ENCODE measurements around the gene ZW10. TPM values are rescaled to one million over a fixed set of nuclear protein-coding genes. Genes with fewer than 3 reads are reported as not detected.

Gene ZW10
- total and polyA plus RNA-seq, 2 of the 13 experiments (the other 11 are each of a cell fraction or from before 2014, with no cell fraction given) = 5.8 to 31.3 TPM

GRCh38 chr11:113729456-113729855 is 44.0 kb downstream of the ZW10 start:
- DNase-seq (ENCODE audit: low spot score) = no peak
- BruUV-seq (replicated peaks) = no TSS peak
- peaks cover 1 to 12% of the 10 kb centered on the region in 2 experiments; a peak in 3 of 5 replicates for H3K36me3 ChIP-seq (replicated peaks in 1 of 2; ENCODE audit: control insufficient read depth in 1 of 2, insufficient read depth in 2 of 2, low read length in 2 of 2)
- FAIRE-seq = no peak
- H3K4me3 ChIP-seq (replicated peaks in 1 of 3; ENCODE audit: insufficient read depth in 1 of 3, low read depth in 2 of 3, low read length in 3 of 3) = no peak overlapping the region
- H3K9me3 ChIP-seq (ENCODE audit: low read length) = no peaks in the 10 kb centered on the region
- no peaks in the 10 kb centered on the region for H3K79me2 ChIP-seq (ENCODE audit: insufficient read depth, low read length)
- TF ChIP-seq ZNF33A (CRISPR knock-in tag; IDR thresholded peaks at IDR 0.05; ENCODE audit: borderline replicate concordance) = no peak
- no peak overlapping the region for H3K4me2 ChIP-seq (ENCODE audit: low read depth, low read length)
- peaks cover 17% of the 10 kb centered on the region for H3K4me1 ChIP-seq (ENCODE audit: insufficient read depth, low read length)
- CTCF ChIA-PET (ENCODE audit: low intra/inter-chr PET ratio, low total read pairs) = no interaction called here
- POLR2A ChIA-PET = no interaction called here
- no peak overlapping the region for H3K27ac ChIP-seq (ENCODE audit: extremely low read length, insufficient read depth, low read length)
- H3K9ac ChIP-seq (ENCODE audit: insufficient read depth, low read depth, low read length) = no peak overlapping the region
- intact Hi-C loops (cut with micrococcal nuclease; ENCODE audit: unreplicated experiment) = no loop called here
- H2AFZ ChIP-seq (ENCODE audit: low read length) = no peak overlapping the region
- 79% methylated on average over 5 of the region's 5 CpGs for WGBS (ENCODE audit: low lambda C conversion rate)
- ATAC-seq = no peak
- in situ Hi-C loops (cut with HindIII; ENCODE audit: extremely low pct_ligation_motif_present, low pct_unique_long_range_greater_than_20kb) = loop anchor here (25.0 kb wide), 1 partner anchor 192 kb away; no protein-coding TSS in a partner anchor
- no peaks in the 10 kb centered on the region for H3K27me3 ChIP-seq (ENCODE audit: control insufficient read depth in 1 of 2, insufficient read depth in 2 of 2, low read length in 2 of 2)
- H4K20me1 ChIP-seq (ENCODE audit: insufficient read depth, low read length) = no peaks in the 10 kb centered on the region

GRCh38 chr11:113728814-113729213 is 44.7 kb downstream of the ZW10 start:
- in situ Hi-C loops (cut with HindIII; ENCODE audit: extremely low pct_ligation_motif_present, low pct_unique_long_range_greater_than_20kb) (loop anchor here (25.0 kb wide), 1 partner anchor 192 kb away; no protein-coding TSS in a partner anchor), intact Hi-C loops (cut with micrococcal nuclease; ENCODE audit: unreplicated experiment) (no loop called here)
- FAIRE-seq = no peak
- ATAC-seq = no peak
- Histone ChIP-seq H4K20me1 (ENCODE audit: insufficient read depth, low read length) (no peaks in the 10 kb centered on the region), H3K9ac (ENCODE audit: insufficient read depth, low read depth, low read length) (no peak overlapping the region), H3K27me3 (ENCODE audit: control insufficient read depth in 1 of 2, insufficient read depth in 2 of 2, low read length in 2 of 2) (no peaks in the 10 kb centered on the region), H3K4me2 (ENCODE audit: low read depth, low read length) (no peak overlapping the region), H3K4me3 (replicated peaks in 1 of 3; ENCODE audit: insufficient read depth in 1 of 3, low read depth in 2 of 3, low read length in 3 of 3) (no peak overlapping the region), H3K36me3 (replicated peaks in 1 of 2; ENCODE audit: control insufficient read depth in 1 of 2, insufficient read depth in 2 of 2, low read length in 2 of 2) (peaks cover 1 to 6% of the 10 kb centered on the region in 2 experiments; a peak in 2 of 5 replicates), H3K27ac (ENCODE audit: extremely low read length, insufficient read depth, low read length) (no peak overlapping the region), H3K79me2 (ENCODE audit: insufficient read depth, low read length) (no peaks in the 10 kb centered on the region), H3K9me3 (ENCODE audit: low read length) (no peaks in the 10 kb centered on the region), H3K4me1 (ENCODE audit: insufficient read depth, low read length) (peaks cover 23% of the 10 kb centered on the region), H2AFZ (ENCODE audit: low read length) (no peak overlapping the region)
- TF ChIP-seq PHF5A (CRISPR knock-in tag; IDR thresholded peaks at IDR 0.05; ENCODE audit: low read depth, unreplicated experiment) (no peak), ELF3 (CRISPR knock-in tag; IDR thresholded peaks at IDR 0.05) (no peak), NR2F1 (CRISPR knock-in tag; IDR thresholded peaks at IDR 0.05) (no peak), FUBP1 (CRISPR knock-in tag; IDR thresholded peaks at IDR 0.05; ENCODE audit: borderline replicate concordance) (no peak), SAP130 (CRISPR knock-in tag; IDR thresholded peaks at IDR 0.05; ENCODE audit: low read depth) (no peak), ZNF646 (CRISPR knock-in tag; IDR thresholded peaks at IDR 0.05) (no peak), ZNF446 (CRISPR knock-in tag; IDR thresholded peaks at IDR 0.05) (no peak), ZNF619 (CRISPR knock-in tag; IDR thresholded peaks at IDR 0.05) (no peak), PCBP1 (IDR thresholded peaks at IDR 0.05; ENCODE audit: borderline replicate concordance, low read depth, low read length) (no peak)
- ChIA-PET CTCF (ENCODE audit: low intra/inter-chr PET ratio, low total read pairs) (no interaction called here), POLR2A (no interaction called here)
- 98% methylated on average over 3 of the region's 3 CpGs for WGBS (ENCODE audit: low lambda C conversion rate)
- no TSS peak for BruUV-seq (replicated peaks)
- no peak for DNase-seq (ENCODE audit: low spot score)

Data from HepG2 (cell line).